MM.1S (cell line): ENCODE data around the gene EFTUD2.
A peak's percentile ranks its signal among the peaks of the same experiment; 100 is the strongest.

Source experiments
- DNase-seq: peaks from one replicate; pipeline ENCODE4 v3.0.0-alpha.2; 2015
- H2AFZ ChIP-seq: fragments of 300-600 bp; sonication (generic); 2 replicates; pipeline ENCODE4 v1.6.0; 2016; ENCODE audit warnings: antibody characterized with exemption, low read length
- H3F3A ChIP-seq: fragments of 300-600 bp; sonication (generic); 2 replicates; pipeline ENCODE4 v1.6.1; 2016; ENCODE audit warnings: mild to moderate bottlenecking, antibody characterized with exemption, low read length, moderate library complexity, mixed read lengths; ENCODE audit not compliant: insufficient read depth
- H3K27ac ChIP-seq: fragments of 300-600 bp; sonication (generic); 2 replicates; pipeline ENCODE4 v1.5.1; 2016; ENCODE audit warnings: mild to moderate bottlenecking, low read length
- H3K27me3 ChIP-seq: fragments of 300-600 bp; sonication (generic); replicated peaks from 2 replicates; pipeline ENCODE4 v1.6.0; 2016; ENCODE audit warnings: low read length; ENCODE audit not compliant: insufficient read depth
- H3K36me3 ChIP-seq: fragments of 300-600 bp; sonication (generic); replicated peaks from 2 replicates; pipeline ENCODE4 v1.6.1; 2016; ENCODE audit warnings: mild to moderate bottlenecking, low read length, mixed read lengths; ENCODE audit not compliant: insufficient read depth
- H3K4me1 ChIP-seq: fragments of 300-600 bp; sonication (generic); 2 replicates; pipeline ENCODE4 v1.6.1; 2016; ENCODE audit warnings: low read length, mixed read lengths
- H3K4me2 ChIP-seq: fragments of 300-600 bp; sonication (generic); 2 replicates; pipeline ENCODE4 v1.6.0; 2016; ENCODE audit warnings: low read depth, low read length
- H3K4me3 ChIP-seq: fragments of 300-600 bp; sonication (generic); 2 replicates; pipeline ENCODE4 v1.5.1; 2016; ENCODE audit warnings: low read length, mixed read lengths
- H3K79me2 ChIP-seq: fragments of 300-600 bp; sonication (generic); 2 replicates; pipeline ENCODE4 v1.6.1; 2016; ENCODE audit warnings: mixed run types, low read length, mixed read lengths
- H3K9ac ChIP-seq: fragments of 300-600 bp; sonication (generic); 2 replicates; pipeline ENCODE4 v1.6.1; 2016; ENCODE audit warnings: low read length, mixed read lengths
- H3K9me2 ChIP-seq: fragments of 300-600 bp; sonication (generic); replicated peaks from 2 replicates; pipeline ENCODE4 v1.6.1; 2016; ENCODE audit warnings: mild to moderate bottlenecking, low read length, mixed read lengths; ENCODE audit not compliant: insufficient read depth
- H3K9me3 ChIP-seq: fragments of 300-600 bp; sonication (generic); replicated peaks from 2 replicates; pipeline ENCODE4 v1.6.1; 2016; ENCODE audit warnings: mild to moderate bottlenecking, low read length, mixed read lengths; ENCODE audit not compliant: insufficient read depth
- H4K20me1 ChIP-seq: fragments of 300-600 bp; sonication (generic); 2 replicates; pipeline ENCODE4 v1.6.1; 2016; ENCODE audit warnings: mild to moderate bottlenecking, low read length, moderate library complexity, mixed read lengths; ENCODE audit not compliant: insufficient read depth
- CTCF ChIP-seq: fragments of 300-600 bp; sonication (generic); IDR thresholded peaks from 2 replicates; pipeline ENCODE4 v1.5.1; 2016; ENCODE audit warnings: antibody characterized with exemption, low read length, mixed read lengths
- EZH2 ChIP-seq: fragments of 300-600 bp; sonication (generic); optimal IDR thresholded peaks from 2 replicates; pipeline ENCODE3; 2017; ENCODE audit warnings: low read depth, mild to moderate bottlenecking, antibody characterized with exemption, low read length, mixed read lengths
- EZH2phosphoT487 ChIP-seq: fragments of 300-600 bp; sonication (generic); IDR thresholded peaks from 2 replicates; pipeline ENCODE4 v1.6.1; 2018; ENCODE audit warnings: antibody characterized with exemption, low read length

Gene EFTUD2

GRCh38 chr17:44830359-44831288, 68.6 kb downstream of the EFTUD2 start:
- peak; percentile 18 for DNase-seq
- Histone ChIP-seq H3K27ac (no peak overlapping the region), H3K9me3 (no peaks in the 10 kb centered on the region), H3K4me3 (peak overlapping the region; percentile 47), H3K79me2 (peaks cover 12% of the 10 kb centered on the region), H3K9me2 (no peaks in the 10 kb centered on the region), H3K27me3 (peaks cover 36% of the 10 kb centered on the region; the same call in 1 of the 2 replicates), H4K20me1 (no peaks in the 10 kb centered on the region), H3K4me1 (no peaks in the 10 kb centered on the region), H3F3A (no peaks in the 10 kb centered on the region), H2AFZ (peak overlapping the region; percentile 59; the same call in 1 of the 2 replicates), H3K36me3 (no peaks in the 10 kb centered on the region), H3K9ac (peak overlapping the region; percentile 44; the same call in 1 of the 2 replicates), H3K4me2 (peak overlapping the region; percentile 46)
- no peak for TF ChIP-seq CTCF

- peak within 1 kb of the TSS; percentile 72 for H3K4me2 ChIP-seq
- no peaks in the 10 kb centered on the region for H4K20me1 ChIP-seq
- no peaks in the 10 kb centered on the region for H3K4me1 ChIP-seq
- no peaks in the 10 kb centered on the region for H3K9me3 ChIP-seq
- no peaks in the 10 kb centered on the region for H3K9me2 ChIP-seq
- no peaks in the 10 kb centered on the region for H3F3A ChIP-seq
- peak within 1 kb of the TSS; percentile 86 for H2AFZ ChIP-seq
- peaks cover 36% of the 10 kb centered on the region; the same call in 1 of the 2 replicates for H3K27me3 ChIP-seq
- peaks cover 12% of the 10 kb centered on the region for H3K79me2 ChIP-seq
- peak within 1 kb of the TSS; percentile 71 for H3K9ac ChIP-seq
- no peak within 1 kb of the TSS; the same call in 1 of the 2 replicates for H3K27ac ChIP-seq
- H3K36me3 ChIP-seq: no peaks in the 10 kb centered on the region
- DNase-seq: peak; percentile 32
- TF ChIP-seq CTCF (no peak), EZH2phosphoT487 (no peak), EZH2 (no peak)
- peak within 1 kb of the TSS; percentile 67 for H3K4me3 ChIP-seq
Measured at GRCh38 chr17:44829523-44830358, 69.5 kb downstream of the EFTUD2 start, which contains the start of gene GJC1. GJC1 (minus strand) TSS chr17:44830287; CDS start chr17:44805817, 24,470 bp downstream.

- TF ChIP-seq CTCF (no peak), EZH2 (no peak), EZH2phosphoT487 (no peak)
- Histone ChIP-seq H3K4me1 (no peaks in the 10 kb centered on the region), H3K27ac (no peak overlapping the region; the same call in 1 of the 2 replicates), H3K9me2 (no peaks in the 10 kb centered on the region), H3K9me3 (no peaks in the 10 kb centered on the region), H3F3A (no peaks in the 10 kb centered on the region), H4K20me1 (no peaks in the 10 kb centered on the region), H3K36me3 (no peaks in the 10 kb centered on the region), H3K27me3 (peaks cover 36% of the 10 kb centered on the region; the same call in 1 of the 2 replicates), H3K4me3 (peak overlapping the region; percentile 67), H3K9ac (peak overlapping the region; percentile 71), H2AFZ (peak overlapping the region; percentile 86), H3K79me2 (peaks cover 12% of the 10 kb centered on the region), H3K4me2 (peak overlapping the region; percentile 72)
- DNase-seq: no peak
Measured at GRCh38 chr17:44828919-44829522, 70.2 kb downstream of the EFTUD2 start.
